IMR-90 (cell line): ENCODE measurements around the gene LDLRAD4. TPM values are rescaled to one million over a fixed set of nuclear protein-coding genes. Genes with fewer than 3 reads are reported as not detected.

Experiments
- ATAC-seq: fragments of 200-7000 bp; cut with Tn5 transposase; 2 replicates; pipeline ENCODE4 v1.9.1; 2020; ENCODE audit warnings: low read depth, mild to moderate bottlenecking, moderate library complexity
- BruUV-seq: library from RNA; stranded (reverse); fragments of 400-500 nt; replicated peaks from 2 replicates; lab custom pipeline; 2021; lab: Mats Ljungman, UMichigan
- CTCF ChIA-PET: fragments of 300-600 bp; formaldehyde crosslinking; extraction: SDS; loops from one replicate; lab custom pipeline; 2021; ENCODE audit warnings: antibody characterized with exemption; lab: Yijun Ruan, JAX
- POLR2A ChIA-PET: fragments of 300-600 bp; sonication (Branson Sonifier 250); formaldehyde crosslinking; loops from one replicate; lab custom pipeline; 2022; ENCODE audit warnings: antibody characterized with exemption; ENCODE audit not compliant: unreplicated experiment; lab: Charles Lee
- DNase-seq: peaks from one replicate; pipeline ENCODE4 v3.0.0; 2013
- H2AFZ ChIP-seq: replicated peaks from 2 replicates; pipeline ENCODE3; 2013; ENCODE audit warnings: low read length, mild to moderate bottlenecking; ENCODE audit not compliant: poor library complexity
- H2AK5ac ChIP-seq: 2 replicates; pipeline ENCODE4 v1.6.1; 2013; ENCODE audit warnings: low read depth, low read length, inconsistent platforms
- H2AK9ac ChIP-seq: replicated peaks from 2 replicates; pipeline ENCODE3; 2013; ENCODE audit warnings: mild to moderate bottlenecking, low read depth, low read length, moderate library complexity; ENCODE audit not compliant: poor library complexity
- H2BK120ac ChIP-seq: 2 replicates; pipeline ENCODE4 v1.6.1; 2013; ENCODE audit warnings: low read depth, low read length, inconsistent platforms
- H2BK15ac ChIP-seq: 3 replicates; pipeline ENCODE4 v1.6.1; 2013; ENCODE audit warnings: low read depth, low read length, inconsistent platforms
- H2BK20ac ChIP-seq: 2 replicates; pipeline ENCODE4 v1.6.1; 2013; ENCODE audit warnings: low read depth, mild to moderate bottlenecking, inconsistent platforms, low read length, moderate library complexity
- H2BK5ac ChIP-seq: 2 replicates; pipeline ENCODE4 v1.6.1; 2013; ENCODE audit warnings: mild to moderate bottlenecking, low read depth, low read length, inconsistent platforms; ENCODE audit not compliant: poor library complexity, severe bottlenecking
- H3K14ac ChIP-seq: replicated peaks from 2 replicates; pipeline ENCODE4 v1.6.1; 2013; ENCODE audit warnings: low read depth, low read length, inconsistent platforms
- H3K18ac ChIP-seq: 2 replicates; pipeline ENCODE4 v1.6.1; 2013; ENCODE audit warnings: low read depth, low read length, control low read depth
- H3K23ac ChIP-seq: 2 replicates; pipeline ENCODE4 v1.6.1; 2013; ENCODE audit warnings: low read depth, low read length, inconsistent platforms
- H3K27ac ChIP-seq: 2 replicates; pipeline ENCODE4 v1.5.1; 2013; ENCODE audit warnings: mild to moderate bottlenecking, control low read depth, low read length; ENCODE audit not compliant: insufficient read depth
- H3K27me3 ChIP-seq: 2 replicates; pipeline ENCODE4 v1.6.1; 2013; ENCODE audit warnings: low read length; ENCODE audit not compliant: control insufficient read depth, insufficient read depth
- H3K36me3 ChIP-seq: 2 replicates; pipeline ENCODE4 v1.6.1; 2013; ENCODE audit warnings: low read length, mixed read lengths; ENCODE audit not compliant: control insufficient read depth, insufficient read depth
- H3K4ac ChIP-seq: 2 replicates; pipeline ENCODE4 v1.6.1; 2013; ENCODE audit warnings: low read depth, low read length, inconsistent platforms
- H3K4me1 ChIP-seq: 2 replicates; pipeline ENCODE4 v1.6.1; 2013; ENCODE audit warnings: low read length, mixed read lengths; ENCODE audit not compliant: control insufficient read depth, insufficient read depth
- H3K4me2 ChIP-seq: 2 replicates; pipeline ENCODE4 v1.6.1; 2013; ENCODE audit warnings: low read depth, mild to moderate bottlenecking, control low read depth, low read length, moderate library complexity
- H3K4me3 ChIP-seq: 2 replicates; pipeline ENCODE4 v1.5.1; 2013; ENCODE audit warnings: low read depth, mild to moderate bottlenecking, control low read depth, low read length, moderate library complexity; ENCODE audit not compliant: insufficient read depth
- H3K56ac ChIP-seq: 2 replicates; pipeline ENCODE4 v1.6.1; 2013; ENCODE audit warnings: low read length, inconsistent platforms; ENCODE audit not compliant: insufficient read depth; ENCODE audit errors: extremely low read depth
- H3K79me1 ChIP-seq, 2 experiments: 2 replicates each; pipeline ENCODE4 v1.6.1; 2013; ENCODE audit warnings: low read length in 2 of 2, inconsistent platforms in 1 of 2, low read depth in 1 of 2
- H3K9ac ChIP-seq: 2 replicates; pipeline ENCODE4 v1.6.1; 2013; ENCODE audit warnings: low read depth, low read length, control low read depth
- H3K9me1 ChIP-seq: 2 replicates; pipeline ENCODE4 v1.6.1; 2013; ENCODE audit warnings: low read length, inconsistent platforms; ENCODE audit not compliant: insufficient read depth
- H3K9me3 ChIP-seq: 2 replicates; pipeline ENCODE4 v1.6.1; 2013; ENCODE audit warnings: low read length; ENCODE audit not compliant: control insufficient read depth, insufficient read depth
- H4K20me1 ChIP-seq: 2 replicates; pipeline ENCODE4 v1.6.1; 2013; ENCODE audit warnings: low read length, inconsistent platforms; ENCODE audit not compliant: insufficient read depth
- H4K5ac ChIP-seq: 2 replicates; pipeline ENCODE4 v1.6.1; 2013; ENCODE audit warnings: mild to moderate bottlenecking, low read depth, low read length, control low read depth
- H4K8ac ChIP-seq, 2 experiments: 2 replicates each; pipeline ENCODE4 v1.6.1; 2013; ENCODE audit warnings: low read depth in 2 of 2, low read length in 2 of 2, control low read depth in 1 of 2, inconsistent platforms in 1 of 2
- H4K91ac ChIP-seq: 2 replicates; pipeline ENCODE4 v1.6.1; 2013; ENCODE audit warnings: low read depth, low read length, inconsistent platforms; ENCODE audit not compliant: insufficient read depth
- CEBPB ChIP-seq: IDR thresholded peaks from 2 replicates; pipeline ENCODE4 v1.6.1; 2012; ENCODE audit warnings: low read depth, low read length, improper control_type of control experiment
- CTCF ChIP-seq: conservative IDR thresholded peaks from 2 replicates; pipeline ENCODE4 v1.5.1; 2012; ENCODE audit warnings: mild to moderate bottlenecking, low read depth, low read length, improper control_type of control experiment
- ELK1 ChIP-seq: fragments of 150-350 bp; IDR thresholded peaks from 2 replicates; pipeline ENCODE4 v1.6.1; 2016; ENCODE audit warnings: low read depth, mild to moderate bottlenecking, low read length, moderate library complexity, borderline replicate concordance
- MAFK ChIP-seq: IDR thresholded peaks from 2 replicates; pipeline ENCODE4 v1.6.1; 2012; ENCODE audit warnings: low read depth, low read length, improper control_type of control experiment
- MAZ ChIP-seq: IDR thresholded peaks from 2 replicates; pipeline ENCODE4 v1.6.1; 2012; ENCODE audit warnings: low read depth, mild to moderate bottlenecking, low read length, improper control_type of control experiment, moderate library complexity, borderline replicate concordance
- RAD21 ChIP-seq: IDR thresholded peaks from 2 replicates; pipeline ENCODE4 v1.6.1; 2012; ENCODE audit warnings: low read length, improper control_type of control experiment
- SMC3 ChIP-seq: fragments of 150-350 bp; IDR thresholded peaks from 2 replicates; pipeline ENCODE4 v1.6.1; 2016; ENCODE audit warnings: low read depth, mild to moderate bottlenecking, antibody characterized with exemption, low read length, moderate library complexity
- WGBS, 2 experiments: methylation state at CpG; one replicate each; pipeline versions ENCODE4 v1.1.5 to v1.1.7; 2013; ENCODE audit warnings: missing lambda C conversion rate in 2 of 2; ENCODE audit not compliant: insufficient read length in 1 of 2; ENCODE audit errors: extremely low coverage in 2 of 2; 5-methylcytosine and 5-hydroxymethylcytosine counted together
- dilution Hi-C: fragments of 300-500 bp; cut with HindIII; formaldehyde crosslinking; loops from one replicate; pipeline ENCODE4 v1.14.3; 2018; ENCODE audit warnings: low sequenced_read_pairs; ENCODE audit not compliant: unreplicated experiment
- in situ Hi-C: fragments of 300-500 bp; cut with MboI; formaldehyde crosslinking; loops from 3 replicates; pipeline ENCODE4 v1.14.3; 2019; ENCODE audit warnings: low sequenced_read_pairs, inconsistent platforms, mixed read lengths
- intact Hi-C: fragments of 100-400 bp; cut with micrococcal nuclease; formaldehyde crosslinking; loops from 2 replicates; pipeline ENCODE4 v1.10.0; 2022
- polyA plus RNA-seq, 3 experiments: library from polyadenylated mRNA; depleted of rRNA; stranded (reverse); fragments of >200 nt; gene quantifications; 2 replicates each; pipeline ENCODE4 v1.2.3, GENCODE V29; 2012; ENCODE audit warnings: low replicate concordance in 1 of 3
- total RNA-seq: library from RNA; depleted of rRNA; stranded (reverse); fragments of >200 nt; gene quantifications from 2 replicates; pipeline ENCODE4 v1.2.3, GENCODE V29; 2012

LDLRAD4 gene
- total and polyA plus RNA-seq, 2 of the 4 experiments (the other 2 are of a cell fraction): not detected

GRCh38 chr18:13605901-13606300, 387.3 kb downstream of the LDLRAD4 start:
- H3K36me3 ChIP-seq: no peaks in the 10 kb centered on the region
- no peak overlapping the region for H2AFZ ChIP-seq

More at GRCh38 chr18:13605901-13606300, 387.3 kb downstream of the LDLRAD4 start:
- peaks cover 4% of the 10 kb centered on the region for H3K27me3 ChIP-seq
- H2AK5ac ChIP-seq: no peak overlapping the region
- no peak overlapping the region for H4K5ac ChIP-seq
- H3K27ac ChIP-seq: no peak overlapping the region
- H3K79me1 ChIP-seq: no peaks in the 10 kb centered on the region
- POLR2A ChIA-PET: no interaction called here
- H4K91ac ChIP-seq: no peak overlapping the region
- no peak overlapping the region for H2AK9ac ChIP-seq
- no peaks in the 10 kb centered on the region for H3K9me3 ChIP-seq
- no TSS peak for BruUV-seq
- no CpG with 5 or more reads among the region's 6 CpGs for WGBS, 2 experiments
- H3K14ac ChIP-seq: no peak overlapping the region
- H3K9me1 ChIP-seq: no peaks in the 10 kb centered on the region
- H3K4me2 ChIP-seq: no peak overlapping the region
- no peaks in the 10 kb centered on the region for H4K20me1 ChIP-seq
- H3K18ac ChIP-seq: no peak overlapping the region
- dilution Hi-C loops: no loop called here
- no peak overlapping the region for H4K8ac ChIP-seq
- ATAC-seq (no peak), DNase-seq (no peak)
- intact Hi-C loops: no loop called here
- H3K23ac ChIP-seq: no peak overlapping the region
- no peak overlapping the region for H3K4me3 ChIP-seq
- no peak overlapping the region for H2BK5ac ChIP-seq
- TF ChIP-seq RAD21: no peak
- no peak for TF ChIP-seq SMC3
- TF ChIP-seq MAZ: no peak
- TF ChIP-seq MAFK: no peak
- no peak for TF ChIP-seq CTCF
- TF ChIP-seq CEBPB: no peak
- TF ChIP-seq ELK1: no peak
- H2BK20ac ChIP-seq: no peak overlapping the region
- H2BK15ac ChIP-seq: no peak overlapping the region
- H3K4ac ChIP-seq: no peak overlapping the region
- no peak overlapping the region for H2BK120ac ChIP-seq
- in situ Hi-C loops: no loop called here
- no peaks in the 10 kb centered on the region for H3K4me1 ChIP-seq
- no peak overlapping the region for H3K56ac ChIP-seq
- no peak overlapping the region for H3K9ac ChIP-seq
- CTCF ChIA-PET: no interaction called here
